ENCODE data around the gene RTN4R.

RTN4R gene

GRCh38 chr22:20196094-20196842 is 71.8 kb downstream of the RTN4R start:
- no peak overlapping the region for H3K4me2 ChIP-seq (ENCODE audit: insufficient read depth, low read length)
- no peak overlapping the region for H3K4me3 ChIP-seq (ENCODE audit: low read depth in 1 of 2, low read length in 2 of 2)
- DNase-seq (no peak), ATAC-seq (ENCODE audit: insufficient read depth, low read depth) (no peak)
- H3K79me2 ChIP-seq (ENCODE audit: insufficient read depth, low read length) = no peaks in the 10 kb centered on the region
- no peaks in the 10 kb centered on the region for H3K36me3 ChIP-seq (ENCODE audit: insufficient read depth, low read length)
- H2AFZ ChIP-seq (ENCODE audit: low read depth, low read length) = no peak overlapping the region
- H3K9ac ChIP-seq (ENCODE audit: low read depth, low read length) = no peak overlapping the region
- H3K27me3 ChIP-seq (ENCODE audit: insufficient read depth, low read length, poor library complexity) = peaks cover 5% of the 10 kb centered on the region
- no peaks in the 10 kb centered on the region for H3K9me3 ChIP-seq (ENCODE audit: insufficient read depth, low read length, severe bottlenecking)
- H3K4me1 ChIP-seq (ENCODE audit: insufficient read depth, low read length) = no peaks in the 10 kb centered on the region
- no peak overlapping the region for H3K27ac ChIP-seq (ENCODE audit: low read length)
- TF ChIP-seq EZH2 (IDR thresholded peaks at IDR 0.05; ENCODE audit: borderline replicate concordance, low read depth, low read length, severe bottlenecking) = no peak
- TF ChIP-seq CTCF (IDR thresholded peaks at IDR 0.05; ENCODE audit: borderline replicate concordance, extremely low read depth, low read length, poor library complexity, severe bottlenecking) = no peak
- no peaks in the 10 kb centered on the region for H4K20me1 ChIP-seq (ENCODE audit: insufficient read depth, low read length)

GRCh38 chr22:20194681-20195593 is 73.2 kb downstream of the RTN4R start:
- Histone ChIP-seq H3K36me3 (ENCODE audit: insufficient read depth, low read length) (no peaks in the 10 kb centered on the region), H3K4me1 (ENCODE audit: insufficient read depth, low read length) (no peaks in the 10 kb centered on the region), H3K4me3 (ENCODE audit: low read depth in 1 of 2, low read length in 2 of 2) (no peak overlapping the region), H3K9ac (ENCODE audit: low read depth, low read length) (no peak overlapping the region), H3K27me3 (ENCODE audit: insufficient read depth, low read length, poor library complexity) (peaks cover 5% of the 10 kb centered on the region), H3K9me3 (ENCODE audit: insufficient read depth, low read length, severe bottlenecking) (no peaks in the 10 kb centered on the region), H2AFZ (ENCODE audit: low read depth, low read length) (no peak overlapping the region), H3K79me2 (ENCODE audit: insufficient read depth, low read length) (no peaks in the 10 kb centered on the region), H4K20me1 (ENCODE audit: insufficient read depth, low read length) (no peaks in the 10 kb centered on the region), H3K27ac (ENCODE audit: low read length) (no peak overlapping the region), H3K4me2 (ENCODE audit: insufficient read depth, low read length) (no peak overlapping the region)
- DNase-seq (no peak), ATAC-seq (ENCODE audit: insufficient read depth, low read depth) (no peak)
- TF ChIP-seq EZH2 (IDR thresholded peaks at IDR 0.05; ENCODE audit: borderline replicate concordance, low read depth, low read length, severe bottlenecking) (no peak), CTCF (IDR thresholded peaks at IDR 0.05; ENCODE audit: borderline replicate concordance, extremely low read depth, low read length, poor library complexity, severe bottlenecking) (no peak)

- Histone ChIP-seq H3K4me3 (ENCODE audit: low read depth in 1 of 2, low read length in 2 of 2) (no peak overlapping the region), H3K27me3 (ENCODE audit: insufficient read depth, low read length, poor library complexity) (peaks cover 4% of the 10 kb centered on the region), H3K9me3 (ENCODE audit: insufficient read depth, low read length, severe bottlenecking) (no peaks in the 10 kb centered on the region), H4K20me1 (ENCODE audit: insufficient read depth, low read length) (no peaks in the 10 kb centered on the region), H3K27ac (ENCODE audit: low read length) (no peak overlapping the region), H3K9ac (ENCODE audit: low read depth, low read length) (no peak overlapping the region), H3K4me1 (ENCODE audit: insufficient read depth, low read length) (no peaks in the 10 kb centered on the region), H3K79me2 (ENCODE audit: insufficient read depth, low read length) (no peaks in the 10 kb centered on the region), H3K4me2 (ENCODE audit: insufficient read depth, low read length) (no peak overlapping the region), H3K36me3 (ENCODE audit: insufficient read depth, low read length) (no peaks in the 10 kb centered on the region), H2AFZ (ENCODE audit: low read depth, low read length) (no peak overlapping the region)
- TF ChIP-seq EZH2 (IDR thresholded peaks at IDR 0.05; ENCODE audit: borderline replicate concordance, low read depth, low read length, severe bottlenecking) (no peak), CTCF (IDR thresholded peaks at IDR 0.05; ENCODE audit: borderline replicate concordance, extremely low read depth, low read length, poor library complexity, severe bottlenecking) (no peak)
- ATAC-seq (ENCODE audit: insufficient read depth, low read depth) (no peak), DNase-seq (no peak)
Measured at GRCh38 chr22:20193761-20194494, 74.2 kb downstream of the RTN4R start.

Measured in DND-41 (cell line).